ENCODE results near the gene CRISPLD2.

DNA sequence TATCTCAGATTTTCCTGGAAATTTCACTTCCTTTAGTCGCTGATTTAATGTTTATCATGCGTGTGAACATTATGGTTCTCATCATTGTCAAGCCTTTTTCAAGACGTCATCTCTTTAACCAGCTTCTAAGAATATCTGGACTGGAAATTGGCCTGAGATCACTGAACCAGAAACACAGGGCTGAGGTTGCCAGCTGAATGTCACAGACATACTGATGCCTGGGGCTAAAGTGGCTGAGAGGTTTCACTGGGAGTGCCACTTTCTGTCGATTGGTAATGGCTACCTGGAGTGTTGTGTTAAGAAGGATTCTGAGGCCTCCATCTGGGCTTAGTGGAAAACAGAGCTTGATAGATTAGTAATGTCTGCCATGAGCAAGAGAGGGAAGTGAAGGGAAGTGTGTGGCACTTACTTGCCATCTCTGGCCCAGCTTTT, 54.2 kb downstream of the CRISPLD2 start:
- TF ChIP-seq POLR2A (IDR thresholded peaks at IDR 0.05) (no peak), CTCF (IDR thresholded peaks at IDR 0.05 in 8 of 11, conservative IDR thresholded peaks at IDR 0.05 in 3 of 11) (no peak), POLR2AphosphoS5 (IDR thresholded peaks at IDR 0.05) (no peak)

Data from spleen (tissue), 7 donors.